H54 (cell line): ENCODE measurements around the gene SLC9A3.

Experiments used
- DNase-seq: peaks from one replicate; pipeline ENCODE4 v3.0.0; 2011; ENCODE audit warnings: low spot score, mixed read lengths; ENCODE audit not compliant: insufficient read length
- FAIRE-seq: peaks from 3 replicates; lab custom pipeline; 2011; peaks lifted over from hg19 to GRCh38; lab: Jason Lieb, UNC
- POLR2A ChIP-seq: IDR thresholded peaks from 2 replicates; pipeline ENCODE4 v1.6.1; 2011; ENCODE audit warnings: low read depth, mild to moderate bottlenecking, low read length

SLC9A3 gene

GRCh38 chr5:504326-505154 is 19.7 kb downstream of the SLC9A3 start:
- FAIRE-seq (no peak), DNase-seq (no peak)

DNA sequence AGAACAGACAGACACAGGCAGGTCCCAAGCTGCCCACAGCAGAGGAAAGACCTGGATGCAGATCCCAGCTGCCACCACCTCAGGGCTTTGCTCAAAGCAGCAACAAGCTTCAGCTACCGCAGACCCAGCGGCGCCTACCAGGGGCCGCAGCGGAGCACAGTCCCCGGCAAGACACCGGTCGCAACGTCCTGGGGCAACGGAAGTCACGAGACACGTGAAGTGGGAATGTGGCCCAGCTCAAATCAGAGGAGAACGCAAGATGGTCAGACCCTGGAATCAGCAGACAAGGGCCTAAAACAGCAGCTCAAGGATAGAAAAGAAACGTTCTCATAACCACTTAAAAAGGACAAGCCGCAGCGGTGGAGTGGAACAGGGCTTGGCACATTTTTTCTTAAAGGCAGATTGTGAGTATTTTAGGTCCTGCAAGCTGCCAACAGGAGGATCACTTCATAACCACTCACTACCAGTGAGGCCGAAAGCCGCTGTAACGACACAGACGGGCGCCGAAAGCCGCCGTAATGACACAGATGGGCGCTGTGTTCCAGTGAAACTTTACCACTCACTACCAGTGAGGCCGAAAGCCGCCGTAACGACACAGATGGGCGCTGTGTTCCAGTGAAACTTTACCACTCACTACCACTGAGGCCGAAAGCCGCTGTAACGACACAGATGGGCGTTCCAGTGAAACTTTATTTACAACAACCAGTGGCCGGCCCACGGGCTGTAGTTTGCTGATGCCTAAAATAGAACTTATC is 21.7 kb downstream of the SLC9A3 start:
- FAIRE-seq, result no peak
- TF ChIP-seq POLR2A, result no peak
- DNase-seq, result no peak

More at GRCh38 chr5:504326-505154, 19.7 kb downstream of the SLC9A3 start:
- TF ChIP-seq POLR2A, result no peak

- no peak for FAIRE-seq
- no peak for TF ChIP-seq POLR2A
- DNase-seq, result no peak
These were observed 22.4 kb downstream of the SLC9A3 start for GRCh38 chr5:501831-502184.

GRCh38 chr5:501105-501830 is 23.0 kb downstream of the SLC9A3 start:
- FAIRE-seq (no peak), DNase-seq (no peak)
- TF ChIP-seq POLR2A, result no peak

DNA sequence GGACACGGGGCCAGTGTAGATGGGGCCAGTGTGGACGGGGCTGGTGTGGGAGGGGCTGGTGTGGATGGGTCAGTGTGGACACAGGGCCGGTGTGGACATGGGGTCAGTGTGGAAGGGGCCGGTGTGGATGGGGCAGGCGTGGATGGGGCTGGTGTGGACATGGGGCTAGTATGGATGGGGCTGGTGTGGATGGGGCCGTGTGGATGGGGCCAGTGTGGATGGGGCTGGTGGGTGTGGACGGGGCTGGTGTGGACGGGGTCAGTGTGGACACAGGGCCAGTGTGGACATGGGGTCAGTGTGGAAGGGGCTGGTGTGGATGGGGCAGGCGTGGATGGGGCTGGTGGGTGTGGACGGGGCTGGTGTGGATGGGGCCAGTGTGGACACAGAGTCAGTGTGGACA is 23.8 kb downstream of the SLC9A3 start:
- TF ChIP-seq POLR2A, result no peak
- FAIRE-seq, result no peak
- DNase-seq, result no peak

DNA sequence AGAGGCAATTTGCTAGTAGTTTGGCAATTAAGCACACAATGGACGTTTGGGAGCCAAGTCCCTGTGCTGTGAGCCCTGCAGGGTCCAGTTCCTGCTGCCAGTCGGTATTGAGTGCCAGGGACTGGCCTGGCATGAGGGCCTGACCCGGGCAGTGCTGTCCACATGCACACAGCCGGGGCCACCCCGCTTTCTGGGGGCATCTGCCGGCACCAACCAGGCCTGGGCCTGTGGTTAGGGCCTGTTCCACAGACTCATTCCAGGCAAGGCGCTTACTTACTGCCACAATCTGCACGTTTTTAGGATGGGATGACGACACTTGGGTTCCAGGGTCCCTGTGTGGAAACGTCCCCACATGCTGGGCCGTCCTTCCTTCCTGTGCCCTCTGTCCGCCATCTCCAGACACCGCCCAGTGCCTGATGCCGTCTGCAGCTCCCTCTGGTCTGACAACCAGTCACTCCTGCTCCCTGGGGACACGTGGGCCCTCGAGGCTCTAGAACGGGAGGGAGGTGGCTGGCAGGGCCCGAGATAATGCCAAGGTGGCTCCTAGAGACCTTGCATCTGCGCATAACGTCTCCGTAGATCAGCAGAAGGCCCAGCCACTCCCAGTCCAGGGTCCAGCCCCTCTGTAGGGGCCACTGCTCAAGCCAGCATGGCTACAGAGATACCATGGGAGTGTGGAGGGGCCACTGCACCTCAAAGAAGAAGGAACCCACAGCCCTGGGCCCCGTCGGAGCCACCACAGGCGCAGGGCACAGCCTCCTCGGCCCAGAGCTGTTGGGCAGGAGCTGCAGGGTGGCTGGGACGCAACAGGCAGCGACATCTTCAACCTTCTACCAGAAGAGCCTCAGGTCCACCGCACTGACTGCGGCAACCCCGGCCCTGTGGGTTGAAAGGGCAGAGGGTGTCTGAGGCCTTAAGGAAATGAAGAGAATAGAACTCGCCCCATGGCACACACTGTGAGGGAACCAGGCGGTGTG is 24.7 kb downstream of the SLC9A3 start:
- FAIRE-seq, result no peak
- TF ChIP-seq POLR2A, result no peak
- no peak for DNase-seq

DNA sequence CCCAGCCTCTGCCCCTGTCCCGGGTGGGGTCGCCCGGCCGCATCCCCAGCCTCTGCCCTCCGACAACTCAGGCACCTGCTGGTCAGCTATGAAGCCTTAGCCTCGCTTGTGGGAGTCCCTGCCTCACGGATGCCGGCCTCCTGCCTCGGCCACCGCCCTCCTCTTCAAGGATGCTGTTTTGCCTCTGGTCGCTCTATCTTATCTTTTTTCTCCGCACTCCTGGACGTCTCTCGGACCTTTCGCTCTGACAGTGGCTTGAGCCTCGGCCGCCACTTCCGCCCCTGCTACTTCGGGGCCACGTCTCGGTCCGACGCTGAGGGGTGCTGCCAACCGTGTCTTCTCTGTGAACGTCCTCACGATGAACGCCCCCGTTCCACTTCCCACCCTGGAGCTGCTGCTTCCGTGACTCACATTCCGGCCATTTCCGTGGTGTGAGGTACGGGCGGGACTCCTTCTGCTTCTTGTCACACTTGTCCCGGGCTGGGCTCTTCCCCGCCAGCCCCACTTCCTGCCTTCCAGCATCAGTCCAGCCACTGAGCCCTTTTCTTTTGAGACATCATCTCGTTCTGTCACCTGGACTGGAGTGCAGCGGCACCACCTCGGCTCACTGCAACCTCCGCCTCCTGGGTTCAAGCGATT is 26.3 kb downstream of the SLC9A3 start:
- FAIRE-seq (no peak), DNase-seq (no peak)
- no peak for TF ChIP-seq POLR2A

GRCh38 chr5:497090-497700 is 27.1 kb downstream of the SLC9A3 start:
- no peak for TF ChIP-seq POLR2A
- FAIRE-seq (no peak), DNase-seq (no peak)

- FAIRE-seq (no peak), DNase-seq (no peak)
- TF ChIP-seq POLR2A, result no peak
These were observed 28.2 kb downstream of the SLC9A3 start for GRCh38 chr5:496028-496427.

DNA sequence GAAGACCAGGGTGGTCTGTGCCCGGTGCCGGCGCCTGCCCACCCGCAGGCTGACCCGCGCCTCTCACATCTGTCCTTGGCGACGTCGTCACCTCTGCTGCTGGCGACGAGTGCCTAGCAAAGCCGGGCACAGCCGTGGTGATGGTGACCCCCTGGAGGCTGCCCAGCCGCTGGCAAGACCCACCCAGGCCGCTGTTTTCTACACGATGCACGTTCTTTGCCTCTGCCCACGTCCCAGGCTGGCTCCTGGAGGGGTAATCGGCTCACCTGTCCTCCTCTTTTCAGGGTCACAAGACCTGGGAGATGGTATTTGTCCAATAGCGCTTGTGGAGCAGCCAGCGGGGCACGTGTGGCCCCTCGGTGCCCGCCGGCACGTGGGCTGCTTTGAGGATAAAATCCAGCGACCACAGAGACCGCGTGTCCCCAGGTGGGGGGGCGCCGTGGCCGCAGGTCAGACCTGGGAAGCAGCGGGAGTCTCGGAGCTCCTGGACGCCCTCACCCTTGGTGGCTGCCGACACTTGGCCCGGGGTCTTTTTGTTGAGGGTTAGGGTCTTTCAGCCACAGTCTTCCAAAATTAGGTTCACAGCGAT is 29.5 kb downstream of the SLC9A3 start:
- FAIRE-seq (no peak), DNase-seq (no peak)

DNA sequence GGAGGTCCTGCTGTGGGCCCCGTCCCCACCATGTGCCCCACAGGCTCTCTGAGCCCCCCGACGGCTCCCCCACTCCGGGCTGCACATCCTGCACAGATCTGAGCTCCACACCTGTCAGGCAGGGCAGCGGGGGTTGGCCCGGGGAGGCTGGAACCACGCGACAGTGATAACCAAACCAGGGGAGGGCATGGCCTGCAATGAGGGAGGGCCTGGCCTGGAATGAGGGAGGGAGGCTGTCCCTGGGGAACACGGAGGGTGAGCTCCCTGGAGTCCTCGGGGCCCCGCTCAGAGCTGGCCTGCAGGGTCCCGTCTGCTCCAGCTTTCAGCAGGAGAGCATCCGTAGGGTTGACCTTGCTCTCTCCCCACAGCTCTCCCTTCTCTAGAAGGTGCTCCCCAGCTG is 30.5 kb downstream of the SLC9A3 start:
- no peak for DNase-seq
- FAIRE-seq, result no peak
- TF ChIP-seq POLR2A, result no peak

More for the DNA sequence above, 29.5 kb downstream of the SLC9A3 start:
- TF ChIP-seq POLR2A, result no peak
